MM.1S (cell line): ENCODE data around the gene GRM1.

Experiments used
- DNase-seq: peaks from one replicate; pipeline ENCODE4 v3.0.0-alpha.2; 2015
- H2AFZ ChIP-seq: fragments of 300-600 bp; sonication (generic); 2 replicates; pipeline ENCODE4 v1.6.0; 2016; ENCODE audit warnings: antibody characterized with exemption, low read length
- H3F3A ChIP-seq: fragments of 300-600 bp; sonication (generic); 2 replicates; pipeline ENCODE4 v1.6.1; 2016; ENCODE audit warnings: mild to moderate bottlenecking, antibody characterized with exemption, low read length, moderate library complexity, mixed read lengths; ENCODE audit not compliant: insufficient read depth
- H3K27ac ChIP-seq: fragments of 300-600 bp; sonication (generic); 2 replicates; pipeline ENCODE4 v1.5.1; 2016; ENCODE audit warnings: mild to moderate bottlenecking, low read length
- H3K27me3 ChIP-seq: fragments of 300-600 bp; sonication (generic); replicated peaks from 2 replicates; pipeline ENCODE4 v1.6.0; 2016; ENCODE audit warnings: low read length; ENCODE audit not compliant: insufficient read depth
- H3K36me3 ChIP-seq: fragments of 300-600 bp; sonication (generic); replicated peaks from 2 replicates; pipeline ENCODE4 v1.6.1; 2016; ENCODE audit warnings: mild to moderate bottlenecking, low read length, mixed read lengths; ENCODE audit not compliant: insufficient read depth
- H3K4me1 ChIP-seq: fragments of 300-600 bp; sonication (generic); 2 replicates; pipeline ENCODE4 v1.6.1; 2016; ENCODE audit warnings: low read length, mixed read lengths
- H3K4me2 ChIP-seq: fragments of 300-600 bp; sonication (generic); 2 replicates; pipeline ENCODE4 v1.6.0; 2016; ENCODE audit warnings: low read depth, low read length
- H3K4me3 ChIP-seq: fragments of 300-600 bp; sonication (generic); 2 replicates; pipeline ENCODE4 v1.5.1; 2016; ENCODE audit warnings: low read length, mixed read lengths
- H3K79me2 ChIP-seq: fragments of 300-600 bp; sonication (generic); 2 replicates; pipeline ENCODE4 v1.6.1; 2016; ENCODE audit warnings: mixed run types, low read length, mixed read lengths
- H3K9ac ChIP-seq: fragments of 300-600 bp; sonication (generic); 2 replicates; pipeline ENCODE4 v1.6.1; 2016; ENCODE audit warnings: low read length, mixed read lengths
- H3K9me2 ChIP-seq: fragments of 300-600 bp; sonication (generic); replicated peaks from 2 replicates; pipeline ENCODE4 v1.6.1; 2016; ENCODE audit warnings: mild to moderate bottlenecking, low read length, mixed read lengths; ENCODE audit not compliant: insufficient read depth
- H3K9me3 ChIP-seq: fragments of 300-600 bp; sonication (generic); replicated peaks from 2 replicates; pipeline ENCODE4 v1.6.1; 2016; ENCODE audit warnings: mild to moderate bottlenecking, low read length, mixed read lengths; ENCODE audit not compliant: insufficient read depth
- H4K20me1 ChIP-seq: fragments of 300-600 bp; sonication (generic); 2 replicates; pipeline ENCODE4 v1.6.1; 2016; ENCODE audit warnings: mild to moderate bottlenecking, low read length, moderate library complexity, mixed read lengths; ENCODE audit not compliant: insufficient read depth
- CTCF ChIP-seq: fragments of 300-600 bp; sonication (generic); IDR thresholded peaks from 2 replicates; pipeline ENCODE4 v1.5.1; 2016; ENCODE audit warnings: antibody characterized with exemption, low read length, mixed read lengths
- EZH2 ChIP-seq: fragments of 300-600 bp; sonication (generic); optimal IDR thresholded peaks from 2 replicates; pipeline ENCODE3; 2017; ENCODE audit warnings: low read depth, mild to moderate bottlenecking, antibody characterized with exemption, low read length, mixed read lengths
- EZH2phosphoT487 ChIP-seq: fragments of 300-600 bp; sonication (generic); IDR thresholded peaks from 2 replicates; pipeline ENCODE4 v1.6.1; 2018; ENCODE audit warnings: antibody characterized with exemption, low read length

Gene GRM1

GRCh38 chr6:146154197-146154596 lies 125.3 kb downstream of the GRM1 start:
- Histone ChIP-seq H3K4me2 (peak overlapping the region; percentile 66; the same call in 1 of the 2 replicates), H3K27ac (no peak overlapping the region)

GRCh38 chr6:146161664-146162063 lies 132.8 kb downstream of the GRM1 start:
- Histone ChIP-seq H3K36me3 (no peaks in the 10 kb centered on the region), H4K20me1 (no peaks in the 10 kb centered on the region), H3K4me3 (no peak overlapping the region), H3K9me3 (no peaks in the 10 kb centered on the region), H3K27me3 (no peaks in the 10 kb centered on the region), H3K4me1 (no peaks in the 10 kb centered on the region), H3K9ac (no peak overlapping the region), H3K4me2 (no peak overlapping the region), H3K79me2 (no peaks in the 10 kb centered on the region), H3K27ac (no peak overlapping the region), H3K9me2 (no peaks in the 10 kb centered on the region), H3F3A (no peaks in the 10 kb centered on the region), H2AFZ (no peak overlapping the region)
- DNase-seq = no peak
- no peak for TF ChIP-seq EZH2
- TF ChIP-seq CTCF = no peak
- no peak for TF ChIP-seq EZH2phosphoT487

More at GRCh38 chr6:146154197-146154596, 125.3 kb downstream of the GRM1 start:
- peak; percentile 23 for DNase-seq
- no peak overlapping the region for H3K9ac ChIP-seq
- no peaks in the 10 kb centered on the region for H3K9me3 ChIP-seq
- no peaks in the 10 kb centered on the region for H3K9me2 ChIP-seq
- H3F3A ChIP-seq = no peaks in the 10 kb centered on the region; the same call in 1 of the 2 replicates
- H3K79me2 ChIP-seq = no peaks in the 10 kb centered on the region
- no peak overlapping the region for H2AFZ ChIP-seq
- H4K20me1 ChIP-seq = no peaks in the 10 kb centered on the region
- TF ChIP-seq CTCF = no peak
- no peak for TF ChIP-seq EZH2phosphoT487
- TF ChIP-seq EZH2 = no peak
- no peak overlapping the region for H3K4me3 ChIP-seq
- no peaks in the 10 kb centered on the region for H3K36me3 ChIP-seq
- peaks cover 5% of the 10 kb centered on the region; the same call in 1 of the 2 replicates for H3K4me1 ChIP-seq
- no peaks in the 10 kb centered on the region for H3K27me3 ChIP-seq

GRCh38 chr6:146169872-146170271 lies 141.0 kb downstream of the GRM1 start:
- H3K27ac ChIP-seq = no peak overlapping the region
- H3K9ac ChIP-seq = no peak overlapping the region
- H3K27me3 ChIP-seq = no peaks in the 10 kb centered on the region
- no peaks in the 10 kb centered on the region for H3K9me2 ChIP-seq
- no peaks in the 10 kb centered on the region for H3K36me3 ChIP-seq
- no peaks in the 10 kb centered on the region for H3K79me2 ChIP-seq
- H3F3A ChIP-seq = no peaks in the 10 kb centered on the region
- H3K4me2 ChIP-seq = no peak overlapping the region
- H2AFZ ChIP-seq = no peak overlapping the region
- H3K9me3 ChIP-seq = no peaks in the 10 kb centered on the region
- no peak for DNase-seq
- TF ChIP-seq EZH2 (no peak), EZH2phosphoT487 (no peak), CTCF (no peak)
- no peaks in the 10 kb centered on the region for H4K20me1 ChIP-seq
- no peak overlapping the region for H3K4me3 ChIP-seq
- no peaks in the 10 kb centered on the region for H3K4me1 ChIP-seq
